ENCODE results near the gene ADGRF5. TPM values are rescaled to one million over a fixed set of nuclear protein-coding genes. Genes with fewer than 3 reads are reported as not detected.
"Not testable (repeated sequence)": the region's sequence is repeated elsewhere in the genome, so short reads cannot be mapped to it uniquely, and the experiment has no call there.

Gene ADGRF5
- total RNA-seq, 1 donor from 2014 or later: 48.0 TPM

- intact Hi-C loops (cut with DNase I): loop anchor here (1.0 to 5.0 kb wide), 3 partner anchors 141 to 463 kb away; no protein-coding TSS in a partner anchor
- no peak for ATAC-seq
Observed at GRCh38 chr6:46849361-46849690, 72.4 kb downstream of the ADGRF5 start.

GRCh38 chr6:46848684-46849360, 72.9 kb downstream of the ADGRF5 start:
- peak; percentile 93 for ATAC-seq
- intact Hi-C loops (cut with DNase I): loop anchor here (1.0 to 5.0 kb wide), 3 partner anchors 142 to 463 kb away; no protein-coding TSS in a partner anchor
- peak; percentile 93 for DNase-seq (ENCODE audit: missing footprints)

More at GRCh38 chr6:46849361-46849690, 72.4 kb downstream of the ADGRF5 start:
- DNase-seq (ENCODE audit: missing footprints): no peak

- intact Hi-C loops (cut with DNase I): loop anchor here (5.0 kb wide), 1 partner anchor 467 kb away; no protein-coding TSS in a partner anchor
- no peak for ATAC-seq
- DNase-seq (ENCODE audit: missing footprints): no peak
Observed at GRCh38 chr6:46845126-46845525, 76.6 kb downstream of the ADGRF5 start.

GRCh38 chr6:46842252-46842846, 79.4 kb downstream of the ADGRF5 start:
- DNase-seq (ENCODE audit: missing footprints); intact Hi-C loops (cut with DNase I); ATAC-seq: not testable (repeated sequence)

- intact Hi-C loops (cut with DNase I): no loop called here
- DNase-seq (ENCODE audit: missing footprints) (no peak), ATAC-seq (no peak)
Observed at GRCh38 chr6:46838033-46838432, 83.7 kb downstream of the ADGRF5 start.

GRCh38 chr6:46834991-46835390, 86.7 kb downstream of the ADGRF5 start:
- ATAC-seq; DNase-seq (ENCODE audit: missing footprints); intact Hi-C loops (cut with DNase I): not testable (repeated sequence)

GRCh38 chr6:46834257-46834916, 87.4 kb downstream of the ADGRF5 start:
- DNase-seq (ENCODE audit: missing footprints); ATAC-seq; intact Hi-C loops (cut with DNase I): not testable (repeated sequence)

- DNase-seq (ENCODE audit: missing footprints) (no peak), ATAC-seq (no peak)
- intact Hi-C loops (cut with DNase I): no loop called here
Observed at GRCh38 chr6:46832816-46833215, 88.9 kb downstream of the ADGRF5 start.

- DNase-seq (ENCODE audit: missing footprints): no peak
- intact Hi-C loops (cut with DNase I): no loop called here
- ATAC-seq: no peak
Observed at GRCh38 chr6:46828939-46829338, 92.8 kb downstream of the ADGRF5 start.

- intact Hi-C loops (cut with DNase I): no loop called here
- DNase-seq (ENCODE audit: missing footprints) (no peak), ATAC-seq (no peak)
Observed at GRCh38 chr6:46821458-46821881, 100.3 kb downstream of the ADGRF5 start.

- no peak for DNase-seq (ENCODE audit: missing footprints)
- intact Hi-C loops (cut with DNase I): no loop called here
- ATAC-seq: no peak
Observed at GRCh38 chr6:46819561-46819960, 102.2 kb downstream of the ADGRF5 start.

- no peak for DNase-seq (ENCODE audit: missing footprints)
- intact Hi-C loops (cut with DNase I): no loop called here
- no peak for ATAC-seq
Observed at GRCh38 chr6:46816626-46817025, 105.1 kb downstream of the ADGRF5 start.

- intact Hi-C loops (cut with DNase I): no loop called here
- no peak for DNase-seq (ENCODE audit: missing footprints)
- ATAC-seq: no peak
Observed at GRCh38 chr6:46815130-46815529, 106.6 kb downstream of the ADGRF5 start.

GRCh38 chr6:46808806-46809205, 112.9 kb downstream of the ADGRF5 start:
- DNase-seq (ENCODE audit: missing footprints) (no peak), ATAC-seq (no peak)
- intact Hi-C loops (cut with DNase I): no loop called here

Other genes with a start within 250 kb of the ADGRF5 start
- gene TDRD6, start 234.1 kb downstream of the ADGRF5 start, total RNA-seq: 0.35 TPM
- 0.14 TPM for gene PLA2G7, start 186.6 kb downstream of the ADGRF5 start, total RNA-seq
- not detected for gene ANKRD66, start 175.0 kb downstream of the ADGRF5 start, total RNA-seq
- gene MEP1A, start 128.5 kb downstream of the ADGRF5 start, total RNA-seq: not detected
- not detected for gene ADGRF1, start 120.4 kb upstream of the ADGRF5 start, total RNA-seq